ENCODE data around the gene KRT82.
"Not testable (repeated sequence)": the region's sequence is repeated elsewhere in the genome, so short reads cannot be mapped to it uniquely, and the experiment has no call there.

KRT82 gene

GRCh38 chr12:52419656-52420055 is 13.5 kb upstream of the KRT82 start:
- peaks cover 4% of the 10 kb centered on the region for H3K4me1 ChIP-seq (ENCODE audit: control insufficient read depth, insufficient read depth, low read length, poor library complexity, severe bottlenecking)
- no peak overlapping the region for H3K4me3 ChIP-seq (ENCODE audit: extremely low read depth, insufficient read depth, low read length, poor library complexity, severe bottlenecking)
- no peaks in the 10 kb centered on the region for H3K9me3 ChIP-seq (ENCODE audit: control insufficient read depth, low read length)
- WGBS, 2 experiments (ENCODE audit: insufficient coverage in 2 of 2), result no CpG with 5 or more reads among the region's 1 CpG
- no peak overlapping the region for H3K27ac ChIP-seq (ENCODE audit: low read depth, low read length, severe bottlenecking)
- no peaks in the 10 kb centered on the region for H3K36me3 ChIP-seq (ENCODE audit: control insufficient read depth, insufficient read depth, low read length)

- H3K4me1 ChIP-seq (ENCODE audit: control insufficient read depth, insufficient read depth, low read length, poor library complexity, severe bottlenecking), result no peaks in the 10 kb centered on the region
- H3K9me3 ChIP-seq (ENCODE audit: control insufficient read depth, low read length), result no peaks in the 10 kb centered on the region
- H3K36me3 ChIP-seq (ENCODE audit: control insufficient read depth, insufficient read depth, low read length), result no peaks in the 10 kb centered on the region
- H3K27ac ChIP-seq (ENCODE audit: low read depth, low read length, severe bottlenecking), result no peak overlapping the region
- WGBS, 2 experiments (ENCODE audit: insufficient coverage in 2 of 2), result 87 to 90% methylated on average over 4 of the region's 4 CpGs
- H3K4me3 ChIP-seq (ENCODE audit: extremely low read depth, insufficient read depth, low read length, poor library complexity, severe bottlenecking), result no peak overlapping the region
These were observed 12.5 kb upstream of the KRT82 start for GRCh38 chr12:52418576-52419110.

DNA sequence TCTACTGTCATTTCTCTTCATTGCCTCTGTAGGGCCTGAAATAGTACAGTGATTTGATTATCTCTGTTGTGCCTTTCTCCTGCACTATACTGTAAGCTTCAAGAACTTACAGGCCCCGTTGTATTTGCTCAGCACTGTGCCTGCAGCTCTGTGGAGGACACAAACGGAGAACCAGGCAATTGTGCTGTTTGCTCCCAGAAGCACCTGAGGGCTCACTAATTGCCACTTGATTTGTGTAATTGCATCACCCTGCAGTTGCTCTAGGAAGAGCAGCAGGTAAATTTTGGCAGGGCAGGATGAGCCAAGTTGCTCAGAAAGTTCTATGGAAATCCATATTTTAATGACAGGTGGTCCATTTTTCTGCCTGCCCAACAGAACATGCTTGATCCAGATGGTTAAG is 11.6 kb upstream of the KRT82 start:
- H3K4me3 ChIP-seq (ENCODE audit: extremely low read depth, insufficient read depth, low read length, poor library complexity, severe bottlenecking), result no peak overlapping the region
- no peak overlapping the region for H3K27ac ChIP-seq (ENCODE audit: low read depth, low read length, severe bottlenecking)
- WGBS, 2 experiments (ENCODE audit: insufficient coverage in 2 of 2), result 84 to 92% methylated on average over 2 of the region's 2 CpGs
- no peaks in the 10 kb centered on the region for H3K9me3 ChIP-seq (ENCODE audit: control insufficient read depth, low read length)
- no peaks in the 10 kb centered on the region for H3K4me1 ChIP-seq (ENCODE audit: control insufficient read depth, insufficient read depth, low read length, poor library complexity, severe bottlenecking)
- H3K36me3 ChIP-seq (ENCODE audit: control insufficient read depth, insufficient read depth, low read length), result no peaks in the 10 kb centered on the region

DNA sequence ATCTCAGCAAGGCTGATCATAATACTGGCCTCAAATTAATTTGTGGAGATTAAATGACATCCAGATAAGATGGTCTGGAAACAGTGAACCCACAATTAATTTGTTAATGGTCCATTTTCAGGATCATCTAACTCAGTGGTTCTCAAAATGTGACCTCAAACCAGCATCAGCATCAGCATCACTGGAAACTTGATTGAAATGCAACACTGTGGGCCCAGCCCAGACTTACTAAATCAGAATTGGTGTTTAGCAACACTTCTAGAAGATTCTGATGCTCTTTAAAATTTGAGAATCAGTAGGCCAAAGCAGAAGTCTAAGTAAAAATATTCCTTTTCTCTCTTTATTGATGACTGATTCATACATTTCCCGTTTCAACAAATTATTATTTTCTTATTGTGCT is 10.7 kb upstream of the KRT82 start:
- Histone ChIP-seq H3K4me3 (ENCODE audit: extremely low read depth, insufficient read depth, low read length, poor library complexity, severe bottlenecking) (no peak overlapping the region), H3K9me3 (ENCODE audit: control insufficient read depth, low read length) (no peaks in the 10 kb centered on the region), H3K27ac (ENCODE audit: low read depth, low read length, severe bottlenecking) (no peak overlapping the region), H3K4me1 (ENCODE audit: control insufficient read depth, insufficient read depth, low read length, poor library complexity, severe bottlenecking) (no peaks in the 10 kb centered on the region), H3K36me3 (ENCODE audit: control insufficient read depth, insufficient read depth, low read length) (no peaks in the 10 kb centered on the region)
- WGBS, 2 experiments (ENCODE audit: insufficient coverage in 2 of 2), result 67 to 100% methylated on average over 1 of the region's 1 CpG

- H3K36me3 ChIP-seq (ENCODE audit: control insufficient read depth, insufficient read depth, low read length), result no peaks in the 10 kb centered on the region
- H3K4me1 ChIP-seq (ENCODE audit: control insufficient read depth, insufficient read depth, low read length, poor library complexity, severe bottlenecking), result no peaks in the 10 kb centered on the region
- no peak overlapping the region for H3K27ac ChIP-seq (ENCODE audit: low read depth, low read length, severe bottlenecking)
- no peaks in the 10 kb centered on the region for H3K9me3 ChIP-seq (ENCODE audit: control insufficient read depth, low read length)
- 88 to 91% methylated on average over 6 to 10 of the region's 10 CpGs for WGBS, 2 experiments (ENCODE audit: insufficient coverage in 2 of 2)
- no peak overlapping the region for H3K4me3 ChIP-seq (ENCODE audit: extremely low read depth, insufficient read depth, low read length, poor library complexity, severe bottlenecking)
These were observed 10.0 kb upstream of the KRT82 start for GRCh38 chr12:52415870-52416750.

DNA sequence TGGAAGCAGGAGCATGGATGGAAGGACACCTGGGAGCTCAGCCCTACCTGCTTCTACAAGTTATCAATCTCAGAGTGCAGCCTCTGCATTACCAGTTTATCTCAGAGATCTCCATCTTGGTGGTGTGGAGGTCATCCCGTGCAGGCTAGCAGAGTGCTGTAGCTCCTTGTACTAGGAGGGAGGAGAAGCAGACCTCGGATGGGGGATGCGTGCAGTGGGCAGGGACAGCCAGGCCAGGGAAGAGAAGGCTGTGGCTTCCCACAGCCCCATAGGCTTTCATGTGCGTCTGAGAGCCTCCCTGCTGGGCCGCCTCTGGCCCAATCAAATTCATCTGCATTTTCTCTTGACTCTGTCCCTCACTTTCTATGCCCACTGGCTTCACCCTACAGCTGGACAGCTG is 8.8 kb upstream of the KRT82 start:
- Histone ChIP-seq H3K36me3 (ENCODE audit: control insufficient read depth, insufficient read depth, low read length) (no peaks in the 10 kb centered on the region), H3K4me1 (ENCODE audit: control insufficient read depth, insufficient read depth, low read length, poor library complexity, severe bottlenecking) (no peaks in the 10 kb centered on the region), H3K27ac (ENCODE audit: low read depth, low read length, severe bottlenecking) (no peak overlapping the region), H3K9me3 (ENCODE audit: control insufficient read depth, low read length) (no peaks in the 10 kb centered on the region), H3K4me3 (ENCODE audit: extremely low read depth, insufficient read depth, low read length, poor library complexity, severe bottlenecking) (no peak overlapping the region)
- WGBS, 2 experiments (ENCODE audit: insufficient coverage in 2 of 2), result 67 to 68% methylated on average over 5 of the region's 5 CpGs

GRCh38 chr12:52413782-52414345 is 7.7 kb upstream of the KRT82 start:
- WGBS, 2 experiments (ENCODE audit: insufficient coverage in 2 of 2), result 84 to 100% methylated on average over 3 to 6 of the region's 8 CpGs
- H3K4me1 ChIP-seq (ENCODE audit: control insufficient read depth, insufficient read depth, low read length, poor library complexity, severe bottlenecking), result no peaks in the 10 kb centered on the region
- no peaks in the 10 kb centered on the region for H3K9me3 ChIP-seq (ENCODE audit: control insufficient read depth, low read length)
- H3K4me3 ChIP-seq (ENCODE audit: extremely low read depth, insufficient read depth, low read length, poor library complexity, severe bottlenecking), result no peak overlapping the region
- H3K36me3 ChIP-seq (ENCODE audit: control insufficient read depth, insufficient read depth, low read length), result no peaks in the 10 kb centered on the region
- H3K27ac ChIP-seq (ENCODE audit: low read depth, low read length, severe bottlenecking), result no peak overlapping the region

- 62 to 81% methylated on average over 3 to 4 of the region's 4 CpGs for WGBS, 2 experiments (ENCODE audit: insufficient coverage in 2 of 2)
- Histone ChIP-seq H3K36me3 (ENCODE audit: control insufficient read depth, insufficient read depth, low read length) (no peaks in the 10 kb centered on the region), H3K9me3 (ENCODE audit: control insufficient read depth, low read length) (no peaks in the 10 kb centered on the region), H3K4me1 (ENCODE audit: control insufficient read depth, insufficient read depth, low read length, poor library complexity, severe bottlenecking) (no peaks in the 10 kb centered on the region), H3K4me3 (ENCODE audit: extremely low read depth, insufficient read depth, low read length, poor library complexity, severe bottlenecking) (no peak overlapping the region), H3K27ac (ENCODE audit: low read depth, low read length, severe bottlenecking) (no peak overlapping the region)
These were observed 7.1 kb upstream of the KRT82 start for GRCh38 chr12:52413202-52413601.

DNA sequence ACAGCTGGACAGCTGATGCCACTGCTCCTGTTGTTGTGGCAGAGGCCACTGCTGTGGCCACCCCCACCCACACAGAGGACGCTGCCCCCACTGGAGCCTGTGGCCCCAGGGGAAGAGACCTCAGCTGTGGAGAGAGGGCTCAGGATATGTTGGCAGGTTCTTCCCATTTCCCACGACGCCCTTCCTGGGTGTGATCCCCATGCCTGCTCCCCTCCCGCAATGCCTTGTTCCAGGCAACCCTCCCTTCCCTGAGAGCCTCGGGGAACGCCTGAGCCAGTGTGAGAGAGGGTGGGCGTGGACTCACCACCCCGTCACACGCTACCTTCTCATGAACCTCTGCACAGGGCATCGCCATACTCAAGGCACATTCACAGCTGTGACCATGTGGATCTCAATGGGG is 5.7 kb upstream of the KRT82 start:
- Histone ChIP-seq H3K4me3 (ENCODE audit: extremely low read depth, insufficient read depth, low read length, poor library complexity, severe bottlenecking) (no peak overlapping the region), H3K27ac (ENCODE audit: low read depth, low read length, severe bottlenecking) (no peak overlapping the region), H3K4me1 (ENCODE audit: control insufficient read depth, insufficient read depth, low read length, poor library complexity, severe bottlenecking) (no peaks in the 10 kb centered on the region), H3K36me3 (ENCODE audit: control insufficient read depth, insufficient read depth, low read length) (no peaks in the 10 kb centered on the region), H3K9me3 (ENCODE audit: control insufficient read depth, low read length) (no peaks in the 10 kb centered on the region)
- WGBS, 2 experiments (ENCODE audit: insufficient coverage in 2 of 2), result 95 to 97% methylated on average over 6 to 7 of the region's 10 CpGs

- not testable (repeated sequence) for H3K4me3 ChIP-seq (ENCODE audit: extremely low read depth, insufficient read depth, low read length, poor library complexity, severe bottlenecking); H3K4me1 ChIP-seq (ENCODE audit: control insufficient read depth, insufficient read depth, low read length, poor library complexity, severe bottlenecking); H3K36me3 ChIP-seq (ENCODE audit: control insufficient read depth, insufficient read depth, low read length); H3K9me3 ChIP-seq (ENCODE audit: control insufficient read depth, low read length); H3K27ac ChIP-seq (ENCODE audit: low read depth, low read length, severe bottlenecking)
- no CpG with 5 or more reads among the region's 1 CpG for WGBS, 2 experiments (ENCODE audit: insufficient coverage in 2 of 2)
These were observed 4.6 kb upstream of the KRT82 start for GRCh38 chr12:52410589-52411248.

Measured in mesodermal cell (in vitro differentiated cells).